Activated effector memory CD4-positive, alpha-beta T cell treated with Interleukin-2 at 50 U/mL for 16 hours (primary cell): ENCODE data around the gene UFD1.

ENCODE experiments used
- DNase-seq: peaks from one replicate; pipeline ENCODE4 v3.0.0-alpha.2; 2020

UFD1 gene

GRCh38 chr22:19515654-19516377 is 36.8 kb upstream of the UFD1 start:
- no peak for DNase-seq

GRCh38 chr22:19514831-19515565 is 36.0 kb upstream of the UFD1 start:
- no peak for DNase-seq

GRCh38 chr22:19513823-19514222 is 34.8 kb upstream of the UFD1 start:
- no peak for DNase-seq

DNA sequence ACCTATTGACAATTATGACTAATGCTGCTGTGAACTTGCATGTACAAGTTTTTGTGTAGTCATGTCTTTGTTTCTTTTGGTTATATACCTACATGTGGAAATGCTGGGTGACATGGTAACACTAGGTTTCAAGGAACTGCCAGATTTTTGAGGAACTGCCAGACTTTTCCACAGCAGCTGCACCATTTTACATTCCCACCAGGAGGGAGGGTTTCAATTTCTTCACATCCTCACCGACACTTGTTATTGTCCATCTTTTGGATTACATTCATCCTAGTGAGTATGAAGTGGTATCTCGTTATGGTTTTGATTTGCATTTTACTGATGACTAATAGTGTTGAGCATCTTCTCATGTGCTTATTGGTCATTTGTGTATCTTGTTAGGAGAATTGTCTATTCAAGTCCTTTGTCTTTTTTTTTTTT is 31.9 kb upstream of the UFD1 start:
- no peak for DNase-seq

DNA sequence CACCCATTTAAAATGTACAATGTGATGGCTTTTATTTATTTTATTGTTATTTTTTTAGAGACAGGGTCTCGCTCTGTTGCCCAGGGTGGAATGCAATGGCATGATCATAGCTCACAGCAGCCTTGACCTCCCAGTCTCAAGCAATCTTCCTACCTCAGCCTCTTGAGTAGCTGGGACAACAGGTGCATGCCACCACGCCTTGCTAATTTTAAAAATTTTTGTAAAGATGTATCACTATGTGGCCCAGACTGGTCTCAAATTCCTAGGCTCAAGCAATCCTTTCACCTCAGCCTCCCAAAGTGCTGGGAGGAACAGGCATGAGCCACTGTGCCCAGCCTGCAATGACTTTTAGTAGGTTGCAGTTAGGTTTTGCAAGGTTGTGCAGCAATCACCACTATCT is 30.9 kb upstream of the UFD1 start:
- no peak for DNase-seq

DNA sequence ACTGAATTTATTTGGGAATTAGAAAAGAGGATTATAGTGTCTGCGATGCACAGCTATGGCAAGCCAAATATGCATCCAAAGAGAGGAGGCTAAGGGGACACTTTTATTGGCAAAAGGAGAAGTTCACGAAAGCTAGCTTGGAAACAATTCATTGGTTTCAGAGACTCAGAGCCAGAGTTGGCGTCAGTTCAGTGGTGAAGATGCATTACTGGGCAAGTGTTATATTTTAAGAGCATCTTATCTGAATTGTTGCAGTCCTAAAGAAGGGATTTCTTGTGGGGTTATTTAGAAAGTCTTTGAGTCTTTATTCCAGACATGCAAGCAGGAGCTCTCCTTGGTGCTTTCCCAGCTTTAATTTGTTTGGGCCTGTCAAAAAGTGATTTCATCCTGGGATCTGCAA is 30.2 kb upstream of the UFD1 start:
- no peak for DNase-seq

GRCh38 chr22:19508024-19508776 is 29.2 kb upstream of the UFD1 start:
- DNase-seq, result no peak

DNA sequence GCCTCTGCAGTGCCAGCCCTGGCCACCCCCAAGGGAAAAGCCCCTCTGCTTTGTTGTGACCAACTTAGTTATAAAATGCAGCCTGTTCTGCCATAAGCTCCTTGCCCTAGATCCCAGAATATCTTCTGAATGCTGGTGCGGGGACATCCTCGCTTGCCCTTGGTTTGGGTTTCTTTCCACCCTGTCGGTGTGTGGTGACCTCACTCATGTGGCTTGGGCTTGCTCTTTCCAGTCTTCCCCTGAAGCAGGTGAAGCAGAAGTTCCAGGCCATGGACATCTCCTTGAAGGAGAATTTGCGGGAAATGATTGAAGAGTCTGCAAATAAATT is 28.5 kb upstream of the UFD1 start:
- no peak for DNase-seq

DNA sequence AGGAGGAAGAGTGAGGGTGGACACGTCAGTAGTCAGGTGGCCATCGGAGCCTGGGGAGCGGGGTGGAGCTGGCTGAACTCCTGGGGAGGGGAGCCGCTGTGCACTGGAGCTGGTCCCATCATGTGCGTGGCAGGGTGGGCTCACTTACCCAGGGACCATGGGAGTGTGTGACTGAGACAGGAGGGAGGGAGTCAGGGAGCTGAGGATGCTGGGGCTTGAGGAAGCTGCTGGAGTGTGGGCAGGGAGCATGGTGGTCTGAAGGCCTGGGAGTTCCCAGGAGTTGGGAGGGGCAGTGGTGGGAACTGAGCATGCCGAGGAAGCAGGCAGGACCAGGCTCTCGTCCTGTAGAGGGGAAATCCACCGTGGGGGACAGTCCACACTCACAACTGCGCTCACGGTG is 27.2 kb upstream of the UFD1 start:
- no peak for DNase-seq

DNA sequence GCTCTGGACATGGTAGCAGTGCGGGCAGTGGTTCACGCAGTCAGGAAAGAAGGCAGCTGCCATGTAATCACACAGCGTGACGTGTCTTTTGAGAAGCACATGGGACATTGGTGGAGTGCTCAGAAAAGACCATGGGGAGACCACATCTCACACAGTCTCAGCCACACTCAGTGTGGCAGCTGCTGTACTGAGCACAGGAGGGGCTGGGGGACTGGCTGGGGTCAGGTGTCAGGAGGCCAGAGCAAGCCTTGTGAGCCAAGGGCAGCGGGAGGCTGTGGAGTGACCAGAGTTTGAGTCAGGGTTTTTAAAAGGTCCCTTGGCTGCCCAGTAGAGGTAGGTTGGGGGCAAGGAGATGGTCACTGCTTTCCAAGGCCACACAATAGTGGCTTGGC is 26.7 kb upstream of the UFD1 start:
- no peak for DNase-seq

- no peak for DNase-seq
Measured at GRCh38 chr22:19504900-19505734, 26.1 kb upstream of the UFD1 start.

GRCh38 chr22:19503869-19504268 is 24.9 kb upstream of the UFD1 start:
- no peak for DNase-seq

DNA sequence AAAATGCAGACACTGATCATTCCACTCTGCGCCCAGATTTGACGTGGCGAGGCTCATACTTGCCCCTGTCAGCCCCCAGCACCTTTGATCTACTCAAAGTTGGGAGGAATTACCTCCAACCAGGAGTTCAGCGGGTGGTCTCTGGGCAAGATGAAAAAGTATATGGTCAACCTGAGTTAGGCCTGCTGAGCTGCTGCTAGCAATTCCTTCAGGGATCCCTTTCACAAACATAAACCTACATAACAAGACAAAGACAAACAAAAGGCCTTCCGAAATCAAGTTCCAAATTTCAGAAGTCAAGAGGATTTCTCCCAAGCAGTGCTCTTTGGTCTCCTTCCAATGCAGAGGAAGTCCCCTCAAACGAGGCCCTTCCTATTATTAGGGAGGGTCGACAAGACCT is 24.4 kb upstream of the UFD1 start:
- no peak for DNase-seq

DNA sequence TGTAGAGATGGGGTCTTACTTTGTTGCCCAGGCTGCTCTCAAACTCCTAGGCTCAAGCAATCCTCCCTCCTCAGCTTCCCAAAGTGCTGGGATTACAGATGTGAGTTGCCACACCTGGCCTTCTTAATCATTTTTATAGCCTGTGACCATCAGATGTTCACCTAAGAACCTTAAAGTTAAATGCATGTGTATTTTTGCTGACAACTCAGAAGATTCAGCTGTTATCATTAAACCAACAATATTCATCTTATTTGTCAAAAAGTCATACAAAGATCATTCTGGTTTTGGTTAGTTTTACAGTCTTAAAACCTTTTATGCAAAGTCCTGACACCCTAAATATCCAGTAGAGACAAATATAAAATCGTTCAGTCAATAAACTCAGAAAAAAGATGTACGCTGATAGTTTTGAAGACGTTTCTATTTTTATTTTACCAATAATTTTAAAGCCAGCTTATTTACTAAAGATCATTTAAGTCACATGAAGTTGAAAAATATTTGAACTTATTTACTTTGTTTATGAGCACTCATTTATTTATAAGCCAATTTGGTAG is 23.0 kb upstream of the UFD1 start:
- no peak for DNase-seq

GRCh38 chr22:19499880-19500242 is 20.9 kb upstream of the UFD1 start:
- DNase-seq, result no peak

DNA sequence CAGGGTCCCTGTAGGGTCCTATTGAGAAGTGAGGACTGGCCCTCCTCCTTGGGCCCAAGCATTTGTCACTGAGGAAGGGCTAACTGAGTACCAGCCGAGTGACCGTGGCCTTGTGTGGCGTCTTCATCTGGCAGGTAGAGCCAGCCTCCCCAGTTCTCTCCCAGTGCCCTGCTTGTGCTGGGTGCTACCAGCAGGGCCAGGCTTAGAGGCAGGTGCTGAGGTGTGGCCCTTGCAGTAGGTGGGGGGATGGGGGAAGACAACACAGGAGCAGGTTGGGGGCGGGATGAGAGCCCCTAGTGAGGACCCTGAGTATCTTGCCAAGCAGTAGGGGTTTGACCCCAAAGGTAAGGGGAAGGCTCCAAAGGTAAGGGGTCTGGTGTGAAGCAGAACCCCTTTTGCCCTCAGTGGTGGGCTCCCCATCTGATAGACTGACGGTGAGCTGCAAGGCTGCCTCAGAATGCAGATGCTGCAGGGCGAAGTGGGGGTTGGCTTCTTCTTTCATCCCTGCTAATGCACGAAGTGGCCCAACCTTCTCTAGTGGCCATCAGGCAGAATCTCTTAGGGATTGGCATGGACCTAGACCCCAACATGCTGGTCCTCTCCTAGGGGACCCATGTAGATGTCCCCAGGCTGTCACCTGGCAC is 20.4 kb upstream of the UFD1 start:
- no peak for DNase-seq

DNA sequence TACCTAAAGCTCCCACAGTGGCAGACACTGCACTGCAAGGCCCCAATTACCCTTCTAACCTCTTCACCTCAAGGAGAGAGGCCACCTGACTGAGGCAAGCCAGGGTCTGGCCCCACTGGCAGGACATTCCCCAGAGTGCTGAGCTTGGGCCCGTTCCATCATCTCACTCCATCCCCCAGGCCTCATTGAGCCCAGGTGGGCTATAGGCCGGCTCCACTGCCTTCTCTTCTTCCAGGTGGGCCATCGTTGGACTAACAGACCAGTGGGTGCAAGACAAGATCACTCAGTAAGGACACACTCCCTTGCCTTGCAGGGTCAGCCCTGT is 19.8 kb upstream of the UFD1 start:
- DNase-seq, result no peak

- DNase-seq, result no peak
Measured at GRCh38 chr22:19498154-19498865, 19.3 kb upstream of the UFD1 start.

- no peak for DNase-seq
Measured at GRCh38 chr22:19497245-19497644, 18.3 kb upstream of the UFD1 start.

GRCh38 chr22:19496324-19496630 is 17.3 kb upstream of the UFD1 start:
- no peak for DNase-seq

DNA sequence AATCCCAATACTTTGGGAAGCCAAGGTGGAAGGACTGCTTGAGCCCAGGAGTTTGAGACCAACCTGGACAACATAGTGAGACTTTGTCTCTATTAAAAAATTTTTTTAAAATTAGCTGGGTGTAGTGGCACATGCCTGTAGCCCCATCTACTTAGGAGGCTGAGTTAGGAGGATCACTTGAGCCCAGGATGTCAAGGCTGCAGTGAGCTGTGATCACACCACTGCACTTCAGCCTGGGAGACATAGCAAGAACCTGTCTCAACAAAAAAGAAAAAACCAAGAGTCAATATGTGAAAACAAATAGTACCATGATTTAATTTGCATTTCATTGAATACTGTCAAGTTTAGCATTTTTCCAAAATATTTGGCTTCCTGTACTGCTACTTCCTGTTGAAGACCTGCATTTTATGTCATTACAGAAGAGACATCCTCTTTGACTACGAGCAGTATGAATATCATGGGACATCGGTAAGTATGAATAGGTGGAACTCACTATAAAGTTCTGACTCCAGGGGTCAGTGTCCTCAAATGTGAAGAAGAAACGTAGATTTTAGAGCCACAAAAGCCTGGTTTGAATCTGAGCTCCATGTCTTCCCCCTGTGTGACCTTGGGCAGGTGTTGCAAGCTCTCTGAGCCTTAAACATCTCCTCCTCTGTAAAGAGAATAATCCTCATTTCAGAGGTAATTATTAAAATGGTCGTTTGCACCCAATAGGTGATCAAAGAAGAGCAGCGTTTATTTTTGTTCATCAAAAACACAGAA is 16.8 kb upstream of the UFD1 start:
- DNase-seq, result no peak
